ENCODE measurements around the gene CD109.

- TF ChIP-seq CTCF (IDR thresholded peaks at IDR 0.05) (no peak), POLR2A (IDR thresholded peaks at IDR 0.05) (no peak)
Observed at GRCh38 chr6:73710948-73711347, 14.9 kb downstream of the CD109 start.
